Fibroblast of skin of scalp (primary cell): Measurements from ENCODE around the gene VCL.
"Not testable (repeated sequence)": the region's sequence is repeated elsewhere in the genome, so short reads cannot be mapped to it uniquely, and the experiment has no call there.

ENCODE experiments used
- DNase-seq: peaks from one replicate; pipeline ENCODE4 v3.0.0-alpha.2; 2013

VCL gene

GRCh38 chr10:74040200-74041126 is 42.5 kb downstream of the VCL start:
- DNase-seq, result no peak

GRCh38 chr10:74044419-74044818 is 46.5 kb downstream of the VCL start:
- DNase-seq, result no peak

GRCh38 chr10:74047304-74047703 is 49.4 kb downstream of the VCL start:
- DNase-seq, result peak; percentile 94

- peak; percentile 38 for DNase-seq
Observed at GRCh38 chr10:74047871-74048270, 50.0 kb downstream of the VCL start.

GRCh38 chr10:74048433-74048832 is 50.5 kb downstream of the VCL start:
- DNase-seq, result no peak

GRCh38 chr10:74049955-74050354 is 52.0 kb downstream of the VCL start:
- peak; percentile 38 for DNase-seq

- no peak for DNase-seq
Observed at GRCh38 chr10:74050653-74051052, 52.7 kb downstream of the VCL start.

GRCh38 chr10:74051736-74052342 is 53.9 kb downstream of the VCL start:
- no peak for DNase-seq

- DNase-seq, result no peak
Observed at GRCh38 chr10:74052994-74053393, 55.1 kb downstream of the VCL start.

GRCh38 chr10:74055383-74056049 is 57.6 kb downstream of the VCL start:
- DNase-seq, result no peak

- DNase-seq, result peak; percentile 78
Observed at GRCh38 chr10:74056050-74056818, 58.3 kb downstream of the VCL start.

- no peak for DNase-seq
Observed at GRCh38 chr10:74058071-74058470, 60.2 kb downstream of the VCL start.

GRCh38 chr10:74058658-74059057 is 60.7 kb downstream of the VCL start:
- DNase-seq, result no peak

- DNase-seq, result no peak
Observed at GRCh38 chr10:74061104-74061503, 63.2 kb downstream of the VCL start.

GRCh38 chr10:74061978-74062377 is 64.1 kb downstream of the VCL start:
- DNase-seq, result not testable (repeated sequence)

GRCh38 chr10:74063256-74063655 is 65.3 kb downstream of the VCL start:
- peak; percentile 66 for DNase-seq

GRCh38 chr10:74067373-74068352 is 69.7 kb downstream of the VCL start:
- DNase-seq, result no peak

- peak; percentile 74 for DNase-seq
Observed at GRCh38 chr10:74071157-74071556, 73.2 kb downstream of the VCL start.

- DNase-seq, result no peak
Observed at GRCh38 chr10:74072503-74072902, 74.6 kb downstream of the VCL start.

GRCh38 chr10:74075906-74076305 is 78.0 kb downstream of the VCL start:
- no peak for DNase-seq

- DNase-seq, result no peak
Observed at GRCh38 chr10:74076961-74077360, 79.0 kb downstream of the VCL start.
